ENCODE measurements around the gene GCGR.

The GCGR gene

GRCh38 chr17:81845881-81846742 lies 42.2 kb downstream of the GCGR start:
- no peak for DNase-seq (ENCODE audit: low read depth)
- H3K4me3 ChIP-seq (ENCODE audit: low read depth, low read length), result no peak overlapping the region
- TF ChIP-seq POLR2A (IDR thresholded peaks at IDR 0.05; ENCODE audit: extremely low read depth, insufficient read length), result no peak
- TF ChIP-seq MYC (IDR thresholded peaks at IDR 0.05; ENCODE audit: low read depth, low read length), result no peak
- TF ChIP-seq, protein P1, sequence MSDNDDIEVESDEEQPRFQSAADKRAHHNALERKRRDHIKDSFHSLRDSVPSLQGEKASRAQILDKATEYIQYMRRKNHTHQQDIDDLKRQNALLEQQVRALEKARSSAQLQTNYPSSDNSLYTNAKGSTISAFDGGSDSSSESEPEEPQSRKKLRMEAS (IDR thresholded peaks at IDR 0.05; ENCODE audit: low read depth, low read length), result no peak
- no peak for TF ChIP-seq CTCF (IDR thresholded peaks at IDR 0.05; ENCODE audit: low read depth, low read length)

DNA sequence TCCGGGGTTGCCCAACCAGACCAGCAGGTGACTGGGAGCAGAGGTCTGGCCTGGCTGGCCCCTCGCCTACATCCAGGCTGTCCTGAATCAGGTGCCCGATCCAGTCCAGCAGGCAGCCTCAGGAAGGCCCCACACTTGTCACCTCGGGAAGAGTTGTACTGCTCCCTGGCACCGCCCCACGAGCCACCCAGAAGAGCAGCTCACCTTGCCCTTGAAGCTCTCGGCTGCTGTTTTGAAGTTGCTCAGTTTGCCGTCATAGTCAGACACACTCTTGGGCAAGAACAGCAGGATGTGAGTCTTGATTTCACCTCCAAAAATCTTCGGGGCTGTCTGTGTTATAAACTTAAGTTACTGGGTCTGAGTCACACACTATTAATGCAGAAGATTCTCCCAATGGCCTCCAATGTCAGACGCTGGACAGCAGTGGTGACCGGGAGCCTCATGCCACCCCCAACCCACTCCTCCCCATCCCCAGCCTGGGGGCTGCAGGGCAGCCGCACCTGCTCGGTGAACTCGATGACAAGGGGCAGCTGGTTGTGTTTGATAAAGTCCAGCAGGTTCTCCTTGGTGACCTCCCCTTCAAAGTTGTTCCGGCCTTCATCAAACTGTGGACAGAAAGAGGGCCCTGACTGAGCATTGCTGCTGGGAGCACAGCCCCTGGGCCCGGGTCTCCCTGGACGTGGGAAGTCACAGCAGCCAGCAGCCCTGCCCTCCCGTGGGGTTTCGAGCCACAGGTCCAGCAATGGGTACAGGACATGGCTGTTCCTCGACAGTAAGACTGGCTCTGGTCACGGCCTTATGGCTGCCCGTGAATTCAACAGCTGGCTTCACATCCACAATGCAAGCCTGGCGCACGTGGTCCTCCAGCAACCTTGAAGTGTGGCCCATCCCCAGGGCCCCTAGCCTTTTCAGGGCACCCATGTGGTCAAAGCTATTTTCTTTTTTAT lies 43.1 kb downstream of the GCGR start:
- TF ChIP-seq, protein P1 (IDR thresholded peaks at IDR 0.05; ENCODE audit: low read depth, low read length), result no peak
- no peak for TF ChIP-seq CTCF (IDR thresholded peaks at IDR 0.05; ENCODE audit: low read depth, low read length)
- TF ChIP-seq MYC (IDR thresholded peaks at IDR 0.05; ENCODE audit: low read depth, low read length), result no peak
- TF ChIP-seq POLR2A (IDR thresholded peaks at IDR 0.05; ENCODE audit: extremely low read depth, insufficient read length), result no peak
- no peak overlapping the region for H3K4me3 ChIP-seq (ENCODE audit: low read depth, low read length)
- DNase-seq (ENCODE audit: low read depth), result no peak

DNA sequence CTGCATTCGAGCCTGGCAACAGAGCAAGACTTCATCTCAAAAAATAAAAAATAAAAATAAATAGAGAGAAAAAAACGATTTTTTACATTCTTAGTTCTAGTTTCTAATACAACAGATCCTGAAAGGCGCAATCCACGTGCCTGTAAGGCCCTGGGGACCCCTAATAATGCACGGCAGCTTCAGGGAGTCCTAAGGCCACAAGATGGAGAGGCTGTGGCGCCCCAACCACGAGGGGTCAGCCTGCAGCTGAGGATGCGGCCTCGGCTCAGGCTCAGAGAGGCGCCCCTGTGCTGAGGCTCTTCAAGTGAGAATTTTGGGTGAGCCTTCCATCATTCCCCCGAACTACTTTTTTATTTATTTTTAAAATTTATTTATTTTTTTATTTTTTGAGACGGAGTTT lies 45.5 kb downstream of the GCGR start:
- no peak overlapping the region for H3K4me3 ChIP-seq (ENCODE audit: low read depth, low read length)
- TF ChIP-seq, protein P1 (IDR thresholded peaks at IDR 0.05; ENCODE audit: low read depth, low read length), result no peak
- TF ChIP-seq CTCF (IDR thresholded peaks at IDR 0.05; ENCODE audit: low read depth, low read length) (no peak), POLR2A (IDR thresholded peaks at IDR 0.05; ENCODE audit: extremely low read depth, insufficient read length) (no peak), MYC (IDR thresholded peaks at IDR 0.05; ENCODE audit: low read depth, low read length) (no peak)
- DNase-seq (ENCODE audit: low read depth), result no peak

DNA sequence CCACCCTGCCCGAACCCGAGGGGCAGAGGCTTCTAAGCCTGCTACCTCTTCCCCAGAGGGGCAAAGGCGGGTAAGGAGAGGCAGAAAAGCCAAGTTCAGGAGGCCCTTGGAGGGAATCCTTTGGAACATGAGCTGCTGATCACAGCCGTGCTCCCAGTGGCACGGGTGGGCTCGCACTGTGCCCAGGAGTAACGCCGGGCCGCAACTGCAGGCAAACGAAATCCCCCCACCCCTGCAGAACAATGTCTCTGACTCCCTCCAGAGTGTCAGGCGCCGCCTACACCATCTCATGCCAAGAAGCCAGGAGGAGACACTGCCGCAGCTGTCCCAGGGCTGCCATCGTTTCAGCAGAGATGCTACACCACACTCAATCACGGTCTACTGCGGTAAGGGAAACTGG lies 47.5 kb downstream of the GCGR start:
- TF ChIP-seq, protein P1 (IDR thresholded peaks at IDR 0.05; ENCODE audit: low read depth, low read length), result no peak
- no peak for TF ChIP-seq CTCF (IDR thresholded peaks at IDR 0.05; ENCODE audit: low read depth, low read length)
- no peak for TF ChIP-seq POLR2A (IDR thresholded peaks at IDR 0.05; ENCODE audit: extremely low read depth, insufficient read length)
- no peak for TF ChIP-seq MYC (IDR thresholded peaks at IDR 0.05; ENCODE audit: low read depth, low read length)
- no peak overlapping the region for H3K4me3 ChIP-seq (ENCODE audit: low read depth, low read length)
- DNase-seq (ENCODE audit: low read depth), result no peak

DNA sequence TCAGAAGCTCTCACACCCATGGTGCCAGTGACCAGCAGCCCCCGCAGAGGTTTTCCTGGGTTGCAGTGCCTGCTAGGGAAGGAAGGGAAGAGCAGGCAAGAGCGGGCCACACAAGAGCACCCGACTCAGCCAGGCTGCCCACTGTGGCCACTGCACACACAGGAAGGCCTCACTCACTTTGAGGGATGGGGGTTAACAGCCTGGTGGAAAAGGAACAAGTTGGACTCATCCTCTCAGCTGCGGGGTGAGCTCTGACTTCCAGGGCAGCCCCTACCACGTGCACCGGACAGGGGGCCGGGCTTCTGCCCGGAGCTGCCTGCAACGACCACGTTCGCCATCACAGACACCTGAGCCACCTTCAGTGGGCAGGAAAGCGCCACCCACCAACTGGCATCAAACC lies 48.3 kb downstream of the GCGR start:
- H3K4me3 ChIP-seq (ENCODE audit: low read depth, low read length), result no peak overlapping the region
- no peak for DNase-seq (ENCODE audit: low read depth)
- TF ChIP-seq, protein P1 (IDR thresholded peaks at IDR 0.05; ENCODE audit: low read depth, low read length), result no peak
- TF ChIP-seq CTCF (IDR thresholded peaks at IDR 0.05; ENCODE audit: low read depth, low read length), result no peak
- TF ChIP-seq MYC (IDR thresholded peaks at IDR 0.05; ENCODE audit: low read depth, low read length), result no peak
- TF ChIP-seq POLR2A (IDR thresholded peaks at IDR 0.05; ENCODE audit: extremely low read depth, insufficient read length), result no peak

Data from NB4 (cell line).